Measurements from ENCODE around the gene C16orf89. TPM values are rescaled to one million over a fixed set of nuclear protein-coding genes. Genes with fewer than 3 reads are reported as not detected.

C16orf89 gene
- total RNA-seq, 1 experiment from 2014 or later = not detected

DNA sequence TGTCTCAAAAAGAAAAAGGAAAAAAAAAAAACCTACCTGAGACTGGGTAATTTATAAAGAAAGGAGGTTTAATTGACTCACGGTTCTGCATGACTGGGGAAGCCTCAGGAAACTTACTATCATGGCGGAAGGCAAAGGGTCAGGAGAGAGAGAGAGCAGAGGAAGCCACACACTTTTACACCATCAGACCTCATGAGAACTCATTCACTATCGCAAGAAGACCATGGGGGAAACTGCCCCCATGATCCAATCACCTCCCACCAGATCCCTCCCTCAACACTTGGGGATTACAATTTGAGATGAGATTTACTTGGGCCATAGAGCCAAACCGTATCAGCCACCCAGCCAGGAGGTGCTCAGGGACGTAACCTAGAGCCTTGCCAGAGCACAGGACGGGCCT is 52.9 kb downstream of the C16orf89 start:
- intact Hi-C loops (cut with micrococcal nuclease; ENCODE audit: unreplicated experiment) = no loop called here
- Histone ChIP-seq H3F3A (ENCODE audit: insufficient read depth, low read depth) (no peaks in the 10 kb centered on the region), H2AFZ (no peak overlapping the region), H3K36me3 (ENCODE audit: low read depth) (no peaks in the 10 kb centered on the region), H3K27me3 (ENCODE audit: insufficient read depth, low read depth) (peaks cover 88% of the 10 kb centered on the region), H4K20me1 (ENCODE audit: insufficient read depth) (no peaks in the 10 kb centered on the region), H3K27ac (no peak overlapping the region), H3K9me2 (ENCODE audit: insufficient read depth) (no peaks in the 10 kb centered on the region), H3K79me2 (ENCODE audit: low read depth) (no peaks in the 10 kb centered on the region), H3K9me3 (ENCODE audit: insufficient read depth, low read depth) (no peaks in the 10 kb centered on the region), H3K4me1 (replicated peaks; ENCODE audit: insufficient read depth) (no peaks in the 10 kb centered on the region), H3K4me2 (no peak overlapping the region), H3K4me3 (no peak overlapping the region)
- TF ChIP-seq, protein P1, sequence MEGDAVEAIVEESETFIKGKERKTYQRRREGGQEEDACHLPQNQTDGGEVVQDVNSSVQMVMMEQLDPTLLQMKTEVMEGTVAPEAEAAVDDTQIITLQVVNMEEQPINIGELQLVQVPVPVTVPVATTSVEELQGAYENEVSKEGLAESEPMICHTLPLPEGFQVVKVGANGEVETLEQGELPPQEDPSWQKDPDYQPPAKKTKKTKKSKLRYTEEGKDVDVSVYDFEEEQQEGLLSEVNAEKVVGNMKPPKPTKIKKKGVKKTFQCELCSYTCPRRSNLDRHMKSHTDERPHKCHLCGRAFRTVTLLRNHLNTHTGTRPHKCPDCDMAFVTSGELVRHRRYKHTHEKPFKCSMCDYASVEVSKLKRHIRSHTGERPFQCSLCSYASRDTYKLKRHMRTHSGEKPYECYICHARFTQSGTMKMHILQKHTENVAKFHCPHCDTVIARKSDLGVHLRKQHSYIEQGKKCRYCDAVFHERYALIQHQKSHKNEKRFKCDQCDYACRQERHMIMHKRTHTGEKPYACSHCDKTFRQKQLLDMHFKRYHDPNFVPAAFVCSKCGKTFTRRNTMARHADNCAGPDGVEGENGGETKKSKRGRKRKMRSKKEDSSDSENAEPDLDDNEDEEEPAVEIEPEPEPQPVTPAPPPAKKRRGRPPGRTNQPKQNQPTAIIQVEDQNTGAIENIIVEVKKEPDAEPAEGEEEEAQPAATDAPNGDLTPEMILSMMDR (conservative IDR thresholded peaks at IDR 0.05) = no peak
- no peak for TF ChIP-seq EZH2 (IDR thresholded peaks at IDR 0.05; ENCODE audit: low read depth)
- CTCF ChIA-PET = no interaction called here
- POLR2A ChIA-PET (ENCODE audit: unreplicated experiment) = no interaction called here
- DNase-seq = no peak
- no TSS peak for BruUV-seq (replicated peaks)

DNA sequence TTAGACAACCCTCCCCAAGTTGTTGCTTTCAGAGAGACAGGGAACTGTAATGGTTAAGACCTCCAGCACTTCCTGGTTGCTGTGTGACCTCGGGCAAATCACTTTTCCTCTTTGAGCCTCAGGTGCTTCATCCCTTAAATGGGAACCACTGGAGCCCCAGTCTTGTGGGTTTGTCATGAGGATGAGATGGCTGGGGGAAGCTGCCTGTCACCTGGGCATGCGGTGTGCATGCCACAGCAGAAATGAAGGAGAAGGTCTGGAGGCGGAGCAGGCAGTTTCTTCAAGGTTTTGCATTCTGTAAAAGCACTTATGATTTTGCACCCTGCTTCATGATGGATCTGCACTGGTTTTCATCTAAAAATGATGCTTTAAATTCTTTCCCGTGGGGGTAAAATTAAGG is 54.1 kb downstream of the C16orf89 start:
- CTCF ChIA-PET = no interaction called here

DNA sequence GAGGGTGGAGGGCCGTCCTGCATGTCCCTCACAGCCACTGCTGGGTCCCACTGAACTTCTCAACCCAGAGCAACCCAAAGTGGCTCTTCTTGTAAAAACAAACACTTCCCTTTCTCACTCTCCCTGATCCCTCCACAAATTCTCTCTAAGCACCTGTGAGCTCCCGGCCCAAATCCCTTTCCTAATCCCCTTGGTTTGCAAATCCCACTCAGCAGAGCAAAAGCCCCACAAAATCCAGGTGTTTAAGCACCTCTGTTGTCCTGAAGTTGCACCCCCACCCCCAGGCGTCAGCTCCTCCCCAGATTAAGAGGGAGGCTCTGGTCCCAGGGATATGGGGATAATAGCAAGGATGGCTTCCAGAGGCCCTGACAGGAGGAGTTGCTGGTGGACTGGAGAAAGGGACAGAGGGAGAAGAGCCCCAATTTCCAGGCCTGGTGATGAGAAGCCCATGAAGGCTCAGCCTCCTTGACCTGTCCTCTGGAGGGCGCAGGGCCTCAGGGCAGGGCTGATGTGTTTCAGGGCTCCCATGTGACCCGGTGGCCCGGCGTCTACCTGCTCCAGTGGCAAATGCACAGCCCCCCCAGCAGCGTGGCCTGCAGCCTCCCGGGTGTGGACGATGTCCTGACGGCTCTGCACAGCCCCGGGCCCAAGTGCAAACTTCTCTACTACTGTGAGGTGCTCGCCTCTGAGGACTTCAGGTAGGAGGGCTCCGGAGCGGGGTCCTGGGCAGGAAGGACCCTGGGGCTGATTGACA is 55.0 kb downstream of the C16orf89 start:
- Histone ChIP-seq H3K4me1 (replicated peaks; ENCODE audit: insufficient read depth) (no peaks in the 10 kb centered on the region), H3K27me3 (ENCODE audit: insufficient read depth, low read depth) (peaks cover 77% of the 10 kb centered on the region), H4K20me1 (ENCODE audit: insufficient read depth) (no peaks in the 10 kb centered on the region), H3K79me2 (ENCODE audit: low read depth) (no peaks in the 10 kb centered on the region), H3K9me3 (ENCODE audit: insufficient read depth, low read depth) (no peaks in the 10 kb centered on the region), H3K4me3 (no peak overlapping the region), H3K36me3 (ENCODE audit: low read depth) (no peaks in the 10 kb centered on the region), H3K27ac (no peak overlapping the region), H2AFZ (no peak overlapping the region), H3K9me2 (ENCODE audit: insufficient read depth) (no peaks in the 10 kb centered on the region), H3K4me2 (no peak overlapping the region), H3F3A (ENCODE audit: insufficient read depth, low read depth) (no peaks in the 10 kb centered on the region)
- intact Hi-C loops (cut with micrococcal nuclease; ENCODE audit: unreplicated experiment) = no loop called here
- POLR2A ChIA-PET (ENCODE audit: unreplicated experiment) = no interaction called here
- DNase-seq = no peak
- TF ChIP-seq EZH2 (IDR thresholded peaks at IDR 0.05; ENCODE audit: low read depth) = no peak
- TF ChIP-seq, protein P1 (conservative IDR thresholded peaks at IDR 0.05) = no peak
- BruUV-seq (replicated peaks) = no TSS peak
- CTCF ChIA-PET = no interaction called here

More for the DNA sequence above, 54.1 kb downstream of the C16orf89 start:
- H3K9me3 ChIP-seq (ENCODE audit: insufficient read depth, low read depth) = no peaks in the 10 kb centered on the region
- no peak for TF ChIP-seq EZH2 (IDR thresholded peaks at IDR 0.05; ENCODE audit: low read depth)
- TF ChIP-seq, protein P1 (conservative IDR thresholded peaks at IDR 0.05) = no peak
- POLR2A ChIA-PET (ENCODE audit: unreplicated experiment) = no interaction called here
- H2AFZ ChIP-seq = no peak overlapping the region
- no peaks in the 10 kb centered on the region for H3K4me1 ChIP-seq (replicated peaks; ENCODE audit: insufficient read depth)
- H3K4me3 ChIP-seq = no peak overlapping the region
- H3K27me3 ChIP-seq (ENCODE audit: insufficient read depth, low read depth) = peaks cover 86% of the 10 kb centered on the region
- H3K4me2 ChIP-seq = no peak overlapping the region
- no peaks in the 10 kb centered on the region for H3K9me2 ChIP-seq (ENCODE audit: insufficient read depth)
- intact Hi-C loops (cut with micrococcal nuclease; ENCODE audit: unreplicated experiment) = no loop called here
- no peak for DNase-seq
- H3K36me3 ChIP-seq (ENCODE audit: low read depth) = no peaks in the 10 kb centered on the region
- no peaks in the 10 kb centered on the region for H4K20me1 ChIP-seq (ENCODE audit: insufficient read depth)
- no peaks in the 10 kb centered on the region for H3K79me2 ChIP-seq (ENCODE audit: low read depth)
- BruUV-seq (replicated peaks) = no TSS peak
- H3F3A ChIP-seq (ENCODE audit: insufficient read depth, low read depth) = no peaks in the 10 kb centered on the region
- no peak overlapping the region for H3K27ac ChIP-seq

All from PC-9 (cell line).